GM12892 (cell line): ENCODE results near the gene IFRD2.
"Not testable (repeated sequence)": the region's sequence is repeated elsewhere in the genome, so short reads cannot be mapped to it uniquely, and the experiment has no call there.

Source experiments
- DNase-seq: peaks from one replicate; pipeline ENCODE4 v3.0.0; 2011; ENCODE audit not compliant: insufficient read length
- FAIRE-seq: peaks from 2 replicates; lab custom pipeline; 2011; peaks lifted over from hg19 to GRCh38; lab: Jason Lieb, UNC
- POLR2A ChIP-seq: IDR thresholded peaks from 2 replicates; pipeline ENCODE4 v1.6.1; 2011; ENCODE audit warnings: low read depth, low read length, control low read depth
- POLR2AphosphoS5 ChIP-seq: IDR thresholded peaks from 2 replicates; pipeline ENCODE4 v1.6.1; 2011; ENCODE audit warnings: low read depth, low read length, control low read depth
- TAF1 ChIP-seq: IDR thresholded peaks from 2 replicates; pipeline ENCODE4 v1.6.1; 2011; ENCODE audit warnings: low read depth, mild to moderate bottlenecking, control low read depth, low read length, borderline replicate concordance

The IFRD2 gene

GRCh38 chr3:50256978-50257890 lies 35.0 kb downstream of the IFRD2 start:
- FAIRE-seq (no peak), DNase-seq (no peak)
- TF ChIP-seq TAF1 (no peak), POLR2AphosphoS5 (no peak), POLR2A (no peak)

GRCh38 chr3:50255251-50255615 lies 37.0 kb downstream of the IFRD2 start:
- FAIRE-seq (no peak), DNase-seq (no peak)
- no peak for TF ChIP-seq POLR2A
- no peak for TF ChIP-seq POLR2AphosphoS5
- no peak for TF ChIP-seq TAF1

- no peak for FAIRE-seq
- no peak for DNase-seq
- TF ChIP-seq POLR2AphosphoS5: no peak; the same call in 1 of the 2 replicates
- no peak for TF ChIP-seq POLR2A
- TF ChIP-seq TAF1: no peak
Measured at GRCh38 chr3:50254577-50255250, 37.5 kb downstream of the IFRD2 start.

- FAIRE-seq (no peak), DNase-seq (no peak)
- TF ChIP-seq POLR2A (no peak), TAF1 (no peak), POLR2AphosphoS5 (no peak)
Measured at GRCh38 chr3:50251220-50251619, 41.0 kb downstream of the IFRD2 start.

GRCh38 chr3:50250514-50250913 lies 41.7 kb downstream of the IFRD2 start:
- no peak for FAIRE-seq
- DNase-seq: no peak
- TF ChIP-seq POLR2AphosphoS5 (no peak), TAF1 (no peak), POLR2A (no peak)

- DNase-seq: no peak
- no peak for FAIRE-seq
- no peak for TF ChIP-seq POLR2AphosphoS5
- TF ChIP-seq TAF1: no peak
- TF ChIP-seq POLR2A: no peak
Measured at GRCh38 chr3:50249457-50249856, 42.8 kb downstream of the IFRD2 start.

GRCh38 chr3:50248387-50248786 lies 43.8 kb downstream of the IFRD2 start:
- DNase-seq: no peak
- no peak for FAIRE-seq
- TF ChIP-seq POLR2A: no peak

GRCh38 chr3:50246517-50246954 lies 45.7 kb downstream of the IFRD2 start:
- TF ChIP-seq TAF1: no peak
- 0 out of 2 replicates have a peak, but pooled peaks have one; percentile 46 for TF ChIP-seq POLR2A
- TF ChIP-seq POLR2AphosphoS5: no peak
- FAIRE-seq (peak; percentile 96), DNase-seq (peak; percentile 79)

- DNase-seq: peak; percentile 92
- FAIRE-seq: no peak
- 0 out of 2 replicates have a peak, but pooled peaks have one; percentile 19 for TF ChIP-seq POLR2A
- TF ChIP-seq TAF1: no peak
Measured at GRCh38 chr3:50245831-50246516, 46.3 kb downstream of the IFRD2 start.

GRCh38 chr3:50245251-50245745 lies 46.9 kb downstream of the IFRD2 start:
- DNase-seq (no peak), FAIRE-seq (no peak)
- TF ChIP-seq TAF1 (no peak), POLR2AphosphoS5 (no peak), POLR2A (no peak)

GRCh38 chr3:50244813-50245212 lies 47.4 kb downstream of the IFRD2 start:
- FAIRE-seq, DNase-seq: not testable (repeated sequence)

GRCh38 chr3:50243543-50243895 lies 48.7 kb downstream of the IFRD2 start:
- FAIRE-seq (no peak), DNase-seq (no peak)
- TF ChIP-seq POLR2A (no peak), POLR2AphosphoS5 (no peak), TAF1 (no peak)
